Neural cell (in vitro differentiated cells): ENCODE results near the gene HMGCR.

Experiments
- EP300 ChIP-seq: fragments of 450-650 bp; conservative IDR thresholded peaks from 2 replicates; pipeline ENCODE4 v1.6.1; 2014; ENCODE audit warnings: antibody characterized with exemption, mild to moderate bottlenecking, moderate library complexity; ENCODE audit not compliant: poor library complexity, severe bottlenecking
- EZH2 ChIP-seq: fragments of 200-600, 300-800 bp; shearing (Covaris generic), sonication (generic); IDR thresholded peaks from 2 replicates; pipeline ENCODE4 v1.6.1; 2014; ENCODE audit warnings: antibody characterized with exemption, low read length, borderline replicate concordance, mild to moderate bottlenecking; ENCODE audit not compliant: insufficient read depth, poor library complexity, severe bottlenecking
- MXI1 ChIP-seq: fragments of 450-650 bp; conservative IDR thresholded peaks from 2 replicates; pipeline ENCODE4 v1.6.1; 2014; ENCODE audit warnings: antibody characterized with exemption, mild to moderate bottlenecking; ENCODE audit not compliant: poor library complexity, severe bottlenecking
- POLR2AphosphoS5 ChIP-seq: IDR thresholded peaks from 2 replicates; pipeline ENCODE4 v1.6.1; 2012
- RAD21 ChIP-seq: fragments of 450-650 bp; conservative IDR thresholded peaks from 2 replicates; pipeline ENCODE4 v1.6.1; 2014; ENCODE audit warnings: antibody characterized with exemption, mild to moderate bottlenecking, moderate library complexity
- TAF1 ChIP-seq: IDR thresholded peaks from 2 replicates; pipeline ENCODE4 v1.6.1; 2012; ENCODE audit warnings: low read depth
- TF ChIP-seq, protein P1 (sequence below): fragments of 450-650 bp; IDR thresholded peaks from 2 replicates; pipeline ENCODE4 v1.5.1; 2014; ENCODE audit warnings: antibody characterized with exemption, mild to moderate bottlenecking, moderate library complexity; ENCODE audit not compliant: poor library complexity, severe bottlenecking
- TF ChIP-seq, protein P2 (sequence below): IDR thresholded peaks from 2 replicates; pipeline ENCODE4 v1.6.1; 2012; ENCODE audit warnings: borderline replicate concordance

DNA sequence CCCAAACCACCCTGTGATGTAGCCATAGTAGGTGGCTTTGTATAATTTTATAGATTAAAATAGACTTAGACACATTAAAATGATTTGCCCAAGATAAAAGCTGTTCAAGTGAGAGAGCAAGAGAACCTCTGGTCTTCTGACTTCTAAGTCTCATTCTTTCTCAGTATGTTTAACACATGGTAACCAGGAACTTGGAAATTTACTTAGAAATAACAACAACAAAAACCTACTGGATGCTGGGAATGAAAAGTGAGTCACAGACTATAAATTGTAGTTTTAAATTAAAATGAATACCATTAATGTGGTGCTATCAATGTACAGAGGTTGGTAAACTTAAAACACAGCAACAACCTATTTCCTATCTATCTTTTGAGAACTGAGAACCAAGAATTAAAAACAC lies 30.4 kb downstream of the HMGCR start:
- TF ChIP-seq, protein P1, sequence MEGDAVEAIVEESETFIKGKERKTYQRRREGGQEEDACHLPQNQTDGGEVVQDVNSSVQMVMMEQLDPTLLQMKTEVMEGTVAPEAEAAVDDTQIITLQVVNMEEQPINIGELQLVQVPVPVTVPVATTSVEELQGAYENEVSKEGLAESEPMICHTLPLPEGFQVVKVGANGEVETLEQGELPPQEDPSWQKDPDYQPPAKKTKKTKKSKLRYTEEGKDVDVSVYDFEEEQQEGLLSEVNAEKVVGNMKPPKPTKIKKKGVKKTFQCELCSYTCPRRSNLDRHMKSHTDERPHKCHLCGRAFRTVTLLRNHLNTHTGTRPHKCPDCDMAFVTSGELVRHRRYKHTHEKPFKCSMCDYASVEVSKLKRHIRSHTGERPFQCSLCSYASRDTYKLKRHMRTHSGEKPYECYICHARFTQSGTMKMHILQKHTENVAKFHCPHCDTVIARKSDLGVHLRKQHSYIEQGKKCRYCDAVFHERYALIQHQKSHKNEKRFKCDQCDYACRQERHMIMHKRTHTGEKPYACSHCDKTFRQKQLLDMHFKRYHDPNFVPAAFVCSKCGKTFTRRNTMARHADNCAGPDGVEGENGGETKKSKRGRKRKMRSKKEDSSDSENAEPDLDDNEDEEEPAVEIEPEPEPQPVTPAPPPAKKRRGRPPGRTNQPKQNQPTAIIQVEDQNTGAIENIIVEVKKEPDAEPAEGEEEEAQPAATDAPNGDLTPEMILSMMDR = no peak
- no peak for TF ChIP-seq EP300
- no peak for TF ChIP-seq POLR2AphosphoS5
- TF ChIP-seq TAF1 = no peak
- no peak for TF ChIP-seq EZH2
- TF ChIP-seq, protein P2, sequence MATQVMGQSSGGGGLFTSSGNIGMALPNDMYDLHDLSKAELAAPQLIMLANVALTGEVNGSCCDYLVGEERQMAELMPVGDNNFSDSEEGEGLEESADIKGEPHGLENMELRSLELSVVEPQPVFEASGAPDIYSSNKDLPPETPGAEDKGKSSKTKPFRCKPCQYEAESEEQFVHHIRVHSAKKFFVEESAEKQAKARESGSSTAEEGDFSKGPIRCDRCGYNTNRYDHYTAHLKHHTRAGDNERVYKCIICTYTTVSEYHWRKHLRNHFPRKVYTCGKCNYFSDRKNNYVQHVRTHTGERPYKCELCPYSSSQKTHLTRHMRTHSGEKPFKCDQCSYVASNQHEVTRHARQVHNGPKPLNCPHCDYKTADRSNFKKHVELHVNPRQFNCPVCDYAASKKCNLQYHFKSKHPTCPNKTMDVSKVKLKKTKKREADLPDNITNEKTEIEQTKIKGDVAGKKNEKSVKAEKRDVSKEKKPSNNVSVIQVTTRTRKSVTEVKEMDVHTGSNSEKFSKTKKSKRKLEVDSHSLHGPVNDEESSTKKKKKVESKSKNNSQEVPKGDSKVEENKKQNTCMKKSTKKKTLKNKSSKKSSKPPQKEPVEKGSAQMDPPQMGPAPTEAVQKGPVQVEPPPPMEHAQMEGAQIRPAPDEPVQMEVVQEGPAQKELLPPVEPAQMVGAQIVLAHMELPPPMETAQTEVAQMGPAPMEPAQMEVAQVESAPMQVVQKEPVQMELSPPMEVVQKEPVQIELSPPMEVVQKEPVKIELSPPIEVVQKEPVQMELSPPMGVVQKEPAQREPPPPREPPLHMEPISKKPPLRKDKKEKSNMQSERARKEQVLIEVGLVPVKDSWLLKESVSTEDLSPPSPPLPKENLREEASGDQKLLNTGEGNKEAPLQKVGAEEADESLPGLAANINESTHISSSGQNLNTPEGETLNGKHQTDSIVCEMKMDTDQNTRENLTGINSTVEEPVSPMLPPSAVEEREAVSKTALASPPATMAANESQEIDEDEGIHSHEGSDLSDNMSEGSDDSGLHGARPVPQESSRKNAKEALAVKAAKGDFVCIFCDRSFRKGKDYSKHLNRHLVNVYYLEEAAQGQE = no peak
- no peak for TF ChIP-seq RAD21
- TF ChIP-seq MXI1 = no peak
